Measurements from ENCODE around the gene NIPAL3.

Gene NIPAL3

DNA sequence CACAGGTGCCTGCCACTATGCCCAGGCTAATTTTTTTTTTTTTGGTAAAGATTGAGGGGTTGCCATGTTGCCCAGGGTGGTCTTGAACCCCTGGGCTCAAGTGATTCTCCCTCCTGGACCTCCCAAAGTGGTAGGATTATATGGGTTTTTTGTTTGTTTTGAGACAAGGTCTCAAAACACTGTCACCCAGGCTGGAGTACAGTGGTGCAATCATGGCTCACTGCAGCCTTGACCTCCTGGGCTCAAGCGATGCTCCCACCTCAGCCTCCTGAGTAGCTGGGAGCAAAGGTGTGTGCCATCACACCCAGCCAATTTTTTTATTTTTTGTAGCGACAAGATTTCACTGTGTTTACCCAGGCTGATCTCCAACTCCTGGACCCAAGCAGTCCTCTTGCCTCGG is 78.2 kb downstream of the NIPAL3 start:
- Histone ChIP-seq H2BK12ac (ENCODE audit: low read length) (no peak overlapping the region), H2AFZ (ENCODE audit: low read length) (no peak overlapping the region), H3K9ac (ENCODE audit: low read depth, low read length, poor library complexity) (no peak overlapping the region), H3K4me1 (ENCODE audit: control insufficient read depth in 2 of 2, insufficient read depth in 1 of 2, low read depth in 1 of 2, low read length in 2 of 2) (no peaks in the 10 kb centered on the region), H2BK120ac (ENCODE audit: low read depth, low read length) (no peak overlapping the region), H3K9me3 (replicated peaks in 1 of 2; ENCODE audit: control insufficient read depth in 2 of 2, insufficient read depth in 1 of 2, low read depth in 1 of 2, low read length in 2 of 2) (peaks cover 0 to 2% of the 10 kb centered on the region in 2 donors), H3K4me2 (ENCODE audit: insufficient read depth, low read length, poor library complexity, severe bottlenecking) (no peak overlapping the region), H4K8ac (ENCODE audit: low read depth, low read length) (no peak overlapping the region), H3K14ac (ENCODE audit: low read length) (no peak overlapping the region), H2AK5ac (ENCODE audit: low read depth, low read length) (no peak overlapping the region), H4K91ac (ENCODE audit: low read depth, low read length, poor library complexity) (no peak overlapping the region), H3K27me3 (ENCODE audit: control insufficient read depth in 3 of 3, insufficient read depth in 3 of 3, low read depth in 1 of 3, low read length in 3 of 3) (peaks cover 0 to 9% (median 0%) of the 10 kb centered on the region in 3 experiments), H3K79me1 (ENCODE audit: low read depth, low read length) (no peaks in the 10 kb centered on the region), H3K18ac (ENCODE audit: low read length) (no peak overlapping the region), H3K4me3 (ENCODE audit: low read length in 2 of 2) (no peak overlapping the region), H3K27ac (replicated peaks; ENCODE audit: low read length) (no peak overlapping the region), H3K4ac (ENCODE audit: low read length) (no peak overlapping the region), H2BK5ac (ENCODE audit: low read length) (no peak overlapping the region), H3K36me3 (replicated peaks in 1 of 2; ENCODE audit: control insufficient read depth in 2 of 2, insufficient read depth in 2 of 2, low read length in 2 of 2) (no peaks in the 10 kb centered on the region), H2BK15ac (ENCODE audit: low read length) (no peak overlapping the region), H3K23ac (ENCODE audit: low read depth, low read length, poor library complexity) (no peak overlapping the region)
- WGBS, 2 donors (ENCODE audit: extremely low coverage in 2 of 2, insufficient read length in 2 of 2, insufficient replicate concordance in 1 of 2): no CpG with 5 or more reads among the region's 3 CpGs
- DNase-seq (ENCODE audit: low spot score): no peak

DNA sequence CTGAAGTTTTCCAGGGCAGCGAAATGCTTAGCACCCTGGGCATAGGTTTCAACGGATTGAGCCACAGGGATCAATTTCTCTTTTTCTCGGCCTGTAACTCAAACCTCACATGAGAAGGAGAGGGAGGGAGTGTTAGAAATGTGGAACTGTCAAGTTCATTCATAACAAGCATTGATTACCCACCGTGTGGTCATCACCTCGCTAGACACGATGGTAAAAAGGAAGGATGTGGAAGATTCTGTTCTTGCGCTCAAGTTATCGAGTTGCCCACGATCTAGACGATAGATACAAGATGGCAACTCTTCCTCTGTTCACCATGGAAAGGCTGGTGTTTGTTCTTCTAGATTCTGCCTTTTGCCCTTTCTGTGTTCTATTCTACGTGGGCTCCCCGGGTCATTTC is 83.0 kb downstream of the NIPAL3 start:
- Histone ChIP-seq H2AK5ac (ENCODE audit: low read depth, low read length) (no peak overlapping the region), H2BK15ac (ENCODE audit: low read length) (no peak overlapping the region), H2BK12ac (ENCODE audit: low read length) (no peak overlapping the region), H3K23ac (ENCODE audit: low read depth, low read length, poor library complexity) (no peak overlapping the region), H3K36me3 (replicated peaks in 1 of 2; ENCODE audit: control insufficient read depth in 2 of 2, insufficient read depth in 2 of 2, low read length in 2 of 2) (no peaks in the 10 kb centered on the region), H3K4me1 (ENCODE audit: control insufficient read depth in 2 of 2, insufficient read depth in 1 of 2, low read depth in 1 of 2, low read length in 2 of 2) (peaks cover 0 to 3% of the 10 kb centered on the region in 2 donors), H4K91ac (ENCODE audit: low read depth, low read length, poor library complexity) (no peak overlapping the region), H3K4me3 (ENCODE audit: low read length in 2 of 2) (no peak overlapping the region), H3K27me3 (ENCODE audit: control insufficient read depth in 3 of 3, insufficient read depth in 3 of 3, low read depth in 1 of 3, low read length in 3 of 3) (peaks cover 5 to 48% (median 18%) of the 10 kb centered on the region in 3 experiments), H3K18ac (ENCODE audit: low read length) (no peak overlapping the region), H2BK5ac (ENCODE audit: low read length) (no peak overlapping the region), H2AFZ (ENCODE audit: low read length) (no peak overlapping the region), H3K14ac (ENCODE audit: low read length) (no peak overlapping the region), H4K8ac (ENCODE audit: low read depth, low read length) (no peak overlapping the region), H3K79me1 (ENCODE audit: low read depth, low read length) (peaks cover 2% of the 10 kb centered on the region), H3K4ac (ENCODE audit: low read length) (no peak overlapping the region), H3K9ac (ENCODE audit: low read depth, low read length, poor library complexity) (no peak overlapping the region), H3K4me2 (ENCODE audit: insufficient read depth, low read length, poor library complexity, severe bottlenecking) (no peak overlapping the region), H2BK120ac (ENCODE audit: low read depth, low read length) (no peak overlapping the region), H3K27ac (replicated peaks; ENCODE audit: low read length) (no peak overlapping the region), H3K9me3 (replicated peaks in 1 of 2; ENCODE audit: control insufficient read depth in 2 of 2, insufficient read depth in 1 of 2, low read depth in 1 of 2, low read length in 2 of 2) (no peaks in the 10 kb centered on the region)
- DNase-seq (ENCODE audit: low spot score): no peak
- WGBS, 2 donors (ENCODE audit: extremely low coverage in 2 of 2, insufficient read length in 2 of 2, insufficient replicate concordance in 1 of 2): no CpG with 5 or more reads among the region's 12 CpGs

DNA sequence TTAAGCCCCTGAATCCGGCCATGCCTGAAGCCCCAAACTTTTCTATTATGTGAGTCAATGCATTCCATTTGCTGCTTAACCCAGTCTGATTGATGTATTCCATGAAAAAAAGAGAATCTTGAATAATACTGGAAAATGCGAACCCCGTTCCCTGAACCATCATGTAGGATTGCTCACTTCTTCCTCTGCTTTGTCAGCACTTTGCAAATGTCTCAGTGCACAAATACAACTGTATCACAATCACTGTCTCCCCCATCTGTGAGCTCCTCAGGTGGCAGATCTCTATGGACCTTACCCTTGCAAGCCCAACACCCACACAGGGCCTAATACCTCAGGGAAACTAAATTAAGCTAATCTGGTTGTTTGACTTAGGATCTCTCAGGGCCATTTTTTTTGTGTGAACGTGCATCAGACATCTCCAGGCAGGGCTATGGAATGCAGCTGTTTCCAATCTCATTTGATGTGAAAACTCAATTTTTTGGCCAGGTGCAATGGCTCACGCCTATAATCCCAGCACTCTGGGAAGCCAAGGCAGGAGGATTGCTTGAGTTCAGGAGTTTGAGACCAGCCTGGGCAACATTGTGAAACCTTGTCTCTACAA is 84.9 kb downstream of the NIPAL3 start:
- no peak overlapping the region for H2BK5ac ChIP-seq (ENCODE audit: low read length)
- peaks cover 0 to 3% of the 10 kb centered on the region in 2 donors for H3K4me1 ChIP-seq (ENCODE audit: control insufficient read depth in 2 of 2, insufficient read depth in 1 of 2, low read depth in 1 of 2, low read length in 2 of 2)
- H3K4ac ChIP-seq (ENCODE audit: low read length): no peak overlapping the region
- H4K8ac ChIP-seq (ENCODE audit: low read depth, low read length): no peak overlapping the region
- H2AK5ac ChIP-seq (ENCODE audit: low read depth, low read length): no peak overlapping the region
- H2BK12ac ChIP-seq (ENCODE audit: low read length): no peak overlapping the region
- no peaks in the 10 kb centered on the region for H3K9me3 ChIP-seq (replicated peaks in 1 of 2; ENCODE audit: control insufficient read depth in 2 of 2, insufficient read depth in 1 of 2, low read depth in 1 of 2, low read length in 2 of 2)
- no peak overlapping the region for H3K23ac ChIP-seq (ENCODE audit: low read depth, low read length, poor library complexity)
- H3K18ac ChIP-seq (ENCODE audit: low read length): no peak overlapping the region
- H3K14ac ChIP-seq (ENCODE audit: low read length): no peak overlapping the region
- no peak overlapping the region for H3K4me2 ChIP-seq (ENCODE audit: insufficient read depth, low read length, poor library complexity, severe bottlenecking)
- H3K36me3 ChIP-seq (replicated peaks in 1 of 2; ENCODE audit: control insufficient read depth in 2 of 2, insufficient read depth in 2 of 2, low read length in 2 of 2): no peaks in the 10 kb centered on the region
- no peak overlapping the region for H2BK15ac ChIP-seq (ENCODE audit: low read length)
- H3K27me3 ChIP-seq (ENCODE audit: control insufficient read depth in 3 of 3, insufficient read depth in 3 of 3, low read depth in 1 of 3, low read length in 3 of 3): peaks cover 5 to 66% (median 18%) of the 10 kb centered on the region in 3 experiments
- H3K4me3 ChIP-seq (ENCODE audit: low read length in 2 of 2): no peak overlapping the region
- H2BK120ac ChIP-seq (ENCODE audit: low read depth, low read length): no peak overlapping the region
- no peak for DNase-seq (ENCODE audit: low spot score)
- H3K27ac ChIP-seq (replicated peaks; ENCODE audit: low read length): no peak overlapping the region
- H2AFZ ChIP-seq (ENCODE audit: low read length): no peak overlapping the region
- peaks cover 2% of the 10 kb centered on the region for H3K79me1 ChIP-seq (ENCODE audit: low read depth, low read length)
- H3K9ac ChIP-seq (ENCODE audit: low read depth, low read length, poor library complexity): no peak overlapping the region
- H4K91ac ChIP-seq (ENCODE audit: low read depth, low read length, poor library complexity): no peak overlapping the region
- no CpG with 5 or more reads among the region's 5 CpGs for WGBS, 2 donors (ENCODE audit: extremely low coverage in 2 of 2, insufficient read length in 2 of 2, insufficient replicate concordance in 1 of 2)

DNA sequence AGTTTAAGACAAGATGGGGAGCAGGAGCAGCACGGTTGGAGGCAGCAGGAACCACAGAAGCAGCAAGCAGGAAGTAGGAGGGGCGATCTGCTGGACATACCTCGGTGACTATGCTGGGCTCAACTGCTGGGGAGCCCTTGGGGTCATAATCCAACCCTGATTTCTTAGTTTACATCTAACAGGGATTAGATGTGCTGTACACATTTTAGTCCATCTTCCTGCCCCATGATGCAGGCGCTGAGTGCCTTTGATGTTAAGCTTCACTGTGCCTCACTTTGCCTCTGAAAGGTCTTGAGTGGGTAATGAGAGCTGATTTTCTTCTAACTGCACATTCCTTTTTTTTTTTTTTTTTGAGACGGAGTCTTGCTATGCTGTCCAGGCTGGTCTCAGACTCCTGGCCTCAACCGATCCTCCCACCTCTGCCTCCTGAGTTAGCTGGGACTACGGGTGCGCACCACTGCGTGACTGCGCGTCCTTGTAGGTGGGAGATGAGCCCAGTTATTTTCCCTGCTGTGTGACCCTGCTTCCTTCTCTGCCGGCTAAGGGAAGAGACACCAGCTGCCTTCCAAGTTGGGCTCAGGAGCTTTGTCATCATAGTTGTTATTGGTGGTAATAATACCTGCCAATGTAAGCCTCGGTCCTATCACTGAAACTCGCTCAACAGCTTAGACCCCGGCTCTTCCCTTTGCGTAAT is 85.9 kb downstream of the NIPAL3 start:
- no peak overlapping the region for H3K23ac ChIP-seq (ENCODE audit: low read depth, low read length, poor library complexity)
- H3K9me3 ChIP-seq (replicated peaks in 1 of 2; ENCODE audit: control insufficient read depth in 2 of 2, insufficient read depth in 1 of 2, low read depth in 1 of 2, low read length in 2 of 2): peaks cover 0 to 2% of the 10 kb centered on the region in 2 donors
- H2BK15ac ChIP-seq (ENCODE audit: low read length): no peak overlapping the region
- H3K36me3 ChIP-seq (replicated peaks in 1 of 2; ENCODE audit: control insufficient read depth in 2 of 2, insufficient read depth in 2 of 2, low read length in 2 of 2): no peaks in the 10 kb centered on the region
- peaks cover 7 to 76% (median 18%) of the 10 kb centered on the region in 3 experiments for H3K27me3 ChIP-seq (ENCODE audit: control insufficient read depth in 3 of 3, insufficient read depth in 3 of 3, low read depth in 1 of 3, low read length in 3 of 3)
- H3K79me1 ChIP-seq (ENCODE audit: low read depth, low read length): peaks cover 2% of the 10 kb centered on the region
- H2AK5ac ChIP-seq (ENCODE audit: low read depth, low read length): no peak overlapping the region
- no peak overlapping the region for H2AFZ ChIP-seq (ENCODE audit: low read length)
- H4K8ac ChIP-seq (ENCODE audit: low read depth, low read length): no peak overlapping the region
- H3K4me3 ChIP-seq (ENCODE audit: low read length in 2 of 2): no peak overlapping the region
- no peak overlapping the region for H2BK5ac ChIP-seq (ENCODE audit: low read length)
- no peak overlapping the region for H3K18ac ChIP-seq (ENCODE audit: low read length)
- DNase-seq (ENCODE audit: low spot score): no peak
- H3K4me2 ChIP-seq (ENCODE audit: insufficient read depth, low read length, poor library complexity, severe bottlenecking): peak overlapping the region; percentile 85
- H2BK12ac ChIP-seq (ENCODE audit: low read length): no peak overlapping the region
- no peak overlapping the region for H4K91ac ChIP-seq (ENCODE audit: low read depth, low read length, poor library complexity)
- no peak overlapping the region for H3K27ac ChIP-seq (replicated peaks; ENCODE audit: low read length)
- H3K14ac ChIP-seq (ENCODE audit: low read length): no peak overlapping the region
- no peak overlapping the region for H3K4ac ChIP-seq (ENCODE audit: low read length)
- no peak overlapping the region for H3K9ac ChIP-seq (ENCODE audit: low read depth, low read length, poor library complexity)
- no CpG with 5 or more reads among the region's 16 CpGs for WGBS, 2 donors (ENCODE audit: extremely low coverage in 2 of 2, insufficient read length in 2 of 2, insufficient replicate concordance in 1 of 2)
- no peak overlapping the region for H2BK120ac ChIP-seq (ENCODE audit: low read depth, low read length)
- peaks cover 0 to 3% of the 10 kb centered on the region in 2 donors for H3K4me1 ChIP-seq (ENCODE audit: control insufficient read depth in 2 of 2, insufficient read depth in 1 of 2, low read depth in 1 of 2, low read length in 2 of 2)
